ENCODE measurements around the gene MAP3K19. TPM values are rescaled to one million over a fixed set of nuclear protein-coding genes. Genes with fewer than 3 reads are reported as not detected.

Gene MAP3K19
- total and polyA plus RNA-seq, 2 experiments from 2014 or later, result not detected

DNA sequence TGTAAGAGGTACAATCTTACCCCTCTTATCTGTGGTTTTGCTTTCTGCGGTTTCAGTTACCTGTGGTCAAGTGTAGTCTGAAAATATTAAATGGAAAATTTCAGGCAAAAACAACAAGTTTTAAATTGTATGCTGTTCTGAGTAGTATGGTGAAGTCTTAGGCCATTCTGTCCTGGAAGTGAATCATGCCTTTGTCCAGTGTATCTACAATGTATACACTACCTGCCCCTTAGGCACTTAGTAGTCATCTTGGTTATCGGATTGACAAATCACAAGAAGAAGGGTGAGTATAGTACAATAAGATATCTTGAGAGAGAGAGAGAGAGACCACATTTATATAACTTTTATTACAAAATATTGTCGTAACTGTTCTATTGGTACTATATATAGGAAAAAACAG, 48.3 kb upstream of the MAP3K19 start:
- H4K20me1 ChIP-seq (replicated peaks; ENCODE audit: insufficient read depth), result no peaks in the 10 kb centered on the region
- H3K4me2 ChIP-seq, result no peak overlapping the region
- H3K4me1 ChIP-seq (ENCODE audit: insufficient read depth), result no peaks in the 10 kb centered on the region
- H3K9me2 ChIP-seq (ENCODE audit: insufficient read depth), result no peaks in the 10 kb centered on the region
- peaks cover 6% of the 10 kb centered on the region; the same call in 2 of the 3 replicates for H3K36me3 Mint-ChIP-seq (ENCODE audit: low read depth)
- no peaks in the 10 kb centered on the region for H3K9me3 Mint-ChIP-seq
- H3K27me3 ChIP-seq (ENCODE audit: insufficient read depth), result no peaks in the 10 kb centered on the region
- H3K36me3 ChIP-seq (ENCODE audit: insufficient read depth), result no peaks in the 10 kb centered on the region
- TF ChIP-seq JUNB (IDR thresholded peaks at IDR 0.05; ENCODE audit: unreplicated experiment) (no peak), STAT1 (IDR thresholded peaks at IDR 0.05; ENCODE audit: unreplicated experiment) (no peak)
- DNase-seq (ENCODE audit: low spot score) (no peak), ATAC-seq (no peak)
- no peaks in the 10 kb centered on the region for H3K4me1 Mint-ChIP-seq
- 0 out of 2 replicates have a peak, but pooled peaks cover 5% of the 10 kb centered on the region for H3K79me2 ChIP-seq (replicated peaks; ENCODE audit: insufficient read depth)
- no peak overlapping the region for H3K4me3 Mint-ChIP-seq
- H2AFZ ChIP-seq, result no peak overlapping the region
- H3K27me3 Mint-ChIP-seq (ENCODE audit: insufficient read depth, low read depth, poor library complexity), result no peaks in the 10 kb centered on the region
- H3K27ac ChIP-seq (ENCODE audit: low read depth), result no peak overlapping the region
- no peak overlapping the region for H3K4me3 ChIP-seq
- no peak overlapping the region for H3K27ac Mint-ChIP-seq
- H3F3A ChIP-seq (replicated peaks; ENCODE audit: low read depth), result no peaks in the 10 kb centered on the region

DNA sequence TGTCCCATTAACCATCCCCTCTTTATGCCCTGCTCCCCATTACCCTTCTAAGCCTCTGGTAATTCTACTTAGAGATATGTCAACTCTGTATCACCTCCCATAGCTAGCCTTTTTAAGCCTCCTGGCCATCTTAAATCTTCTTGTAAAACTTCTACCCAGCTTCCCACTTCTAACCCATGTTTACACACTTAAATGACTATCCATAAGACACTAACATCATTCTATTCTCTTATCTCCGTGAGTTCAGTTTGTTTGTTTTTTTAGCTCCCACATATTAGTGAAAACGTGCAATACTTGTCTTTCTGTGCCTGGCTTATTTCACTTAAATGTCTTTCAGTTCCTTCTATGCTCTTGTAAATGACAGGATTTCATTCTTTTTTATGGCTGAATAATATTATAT, 47.3 kb upstream of the MAP3K19 start:
- H3K36me3 Mint-ChIP-seq (ENCODE audit: low read depth), result peaks cover 8% of the 10 kb centered on the region
- H3K4me3 Mint-ChIP-seq, result no peak overlapping the region
- Histone ChIP-seq H4K20me1 (replicated peaks; ENCODE audit: insufficient read depth) (no peaks in the 10 kb centered on the region), H3K27me3 (ENCODE audit: insufficient read depth) (no peaks in the 10 kb centered on the region), H2AFZ (no peak overlapping the region), H3K36me3 (ENCODE audit: insufficient read depth) (no peaks in the 10 kb centered on the region), H3K4me2 (no peak overlapping the region), H3K9me2 (ENCODE audit: insufficient read depth) (no peaks in the 10 kb centered on the region), H3F3A (replicated peaks; ENCODE audit: low read depth) (no peaks in the 10 kb centered on the region), H3K4me3 (no peak overlapping the region), H3K27ac (ENCODE audit: low read depth) (no peak overlapping the region), H3K79me2 (replicated peaks; ENCODE audit: insufficient read depth) (peaks cover 7% of the 10 kb centered on the region), H3K4me1 (ENCODE audit: insufficient read depth) (no peaks in the 10 kb centered on the region)
- no peaks in the 10 kb centered on the region for H3K4me1 Mint-ChIP-seq
- no peaks in the 10 kb centered on the region for H3K27me3 Mint-ChIP-seq (ENCODE audit: insufficient read depth, low read depth, poor library complexity)
- H3K9me3 Mint-ChIP-seq, result no peaks in the 10 kb centered on the region
- no peak overlapping the region for H3K27ac Mint-ChIP-seq
- DNase-seq (ENCODE audit: low spot score) (no peak), ATAC-seq (no peak)
- no peak for TF ChIP-seq ZNF114 (CRISPR knock-in tag; IDR thresholded peaks at IDR 0.05)
- TF ChIP-seq CREB1 (CRISPR knock-in tag; IDR thresholded peaks at IDR 0.05; ENCODE audit: low read depth), result no peak
- TF ChIP-seq REST (IDR thresholded peaks at IDR 0.05; ENCODE audit: unreplicated experiment), result no peak
- TF ChIP-seq STAT1 (IDR thresholded peaks at IDR 0.05; ENCODE audit: unreplicated experiment), result no peak
- TF ChIP-seq NANOG (IDR thresholded peaks at IDR 0.05; ENCODE audit: borderline replicate concordance), result no peak
- TF ChIP-seq, protein P1, sequence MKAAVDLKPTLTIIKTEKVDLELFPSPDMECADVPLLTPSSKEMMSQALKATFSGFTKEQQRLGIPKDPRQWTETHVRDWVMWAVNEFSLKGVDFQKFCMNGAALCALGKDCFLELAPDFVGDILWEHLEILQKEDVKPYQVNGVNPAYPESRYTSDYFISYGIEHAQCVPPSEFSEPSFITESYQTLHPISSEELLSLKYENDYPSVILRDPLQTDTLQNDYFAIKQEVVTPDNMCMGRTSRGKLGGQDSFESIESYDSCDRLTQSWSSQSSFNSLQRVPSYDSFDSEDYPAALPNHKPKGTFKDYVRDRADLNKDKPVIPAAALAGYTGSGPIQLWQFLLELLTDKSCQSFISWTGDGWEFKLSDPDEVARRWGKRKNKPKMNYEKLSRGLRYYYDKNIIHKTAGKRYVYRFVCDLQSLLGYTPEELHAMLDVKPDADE (IDR thresholded peaks at IDR 0.05), result no peak
- no peak for TF ChIP-seq EZH2phosphoT487 (IDR thresholded peaks at IDR 0.05; ENCODE audit: unreplicated experiment)
- TF ChIP-seq POLR2AphosphoS5 (IDR thresholded peaks at IDR 0.05; ENCODE audit: low read depth), result no peak
- TF ChIP-seq CTCF (conservative IDR thresholded peaks at IDR 0.05; ENCODE audit: low read depth in 2 of 2), result no peak
- TF ChIP-seq EZH2 (IDR thresholded peaks at IDR 0.05; ENCODE audit: low read depth, unreplicated experiment), result no peak
- no peak for TF ChIP-seq ZNF331 (CRISPR knock-in tag; IDR thresholded peaks at IDR 0.05; ENCODE audit: low read depth)

Measured in GM23338 (cell line).